Measurements from ENCODE around the gene EFCAB9.

- TF ChIP-seq CTCF (IDR thresholded peaks at IDR 0.05; ENCODE audit: low read depth, low read length) (no peak), EZH2phosphoT487 (IDR thresholded peaks at IDR 0.05; ENCODE audit: low read depth) (no peak)
Measured at GRCh38 chr5:172248637-172249036, 54.7 kb downstream of the EFCAB9 start.

Measured in OCI-LY3 (cell line).